Measurements from ENCODE around the gene ALDOA.

The ALDOA gene

DNA sequence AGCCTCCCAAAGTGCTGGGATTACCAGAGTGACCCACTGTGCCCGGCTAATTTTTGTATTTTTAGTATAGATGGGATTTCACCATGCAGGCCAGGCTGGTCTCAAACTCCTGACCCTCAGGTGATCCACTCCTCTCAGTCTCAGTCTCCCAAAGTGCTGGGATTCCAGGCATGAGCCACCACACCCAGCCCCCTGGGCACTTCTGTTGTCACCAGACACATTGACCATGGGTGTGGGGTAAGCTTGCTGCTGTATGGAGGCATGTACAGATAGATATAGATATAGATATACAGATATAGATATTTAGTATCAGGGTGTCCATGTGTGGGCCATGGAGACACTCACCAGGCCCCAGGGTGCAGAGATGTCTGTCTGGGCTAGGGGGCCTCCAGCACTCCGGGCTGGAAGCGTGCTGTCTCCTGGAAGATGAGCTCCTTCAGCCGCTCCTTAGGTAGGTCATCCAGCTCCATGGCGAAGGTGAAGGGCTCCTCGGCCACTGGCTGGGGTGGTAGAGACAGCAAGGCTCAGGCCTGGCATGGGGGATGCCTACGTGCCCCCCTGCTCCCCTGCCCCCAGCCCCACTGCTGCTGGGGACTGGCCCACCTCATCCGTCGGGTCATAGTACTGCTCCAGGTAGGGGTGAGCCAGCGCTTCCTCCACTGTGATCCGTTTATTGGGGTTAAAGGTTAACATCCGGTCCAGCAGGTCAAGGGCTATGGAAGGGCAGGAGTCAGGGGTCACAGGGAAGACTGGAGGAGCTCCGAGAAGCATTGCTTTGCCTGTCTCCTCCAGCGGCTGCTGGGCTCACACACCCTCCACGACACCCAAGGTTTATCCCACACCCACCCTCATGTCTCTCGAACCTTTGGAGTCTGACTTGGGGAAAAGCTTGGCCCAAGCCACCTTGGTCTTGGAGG lies 51.0 kb downstream of the ALDOA start:
- no peak for DNase-seq (ENCODE audit: low read depth)

GRCh38 chr16:30117768-30118167 lies 52.2 kb downstream of the ALDOA start:
- DNase-seq (ENCODE audit: low read depth): no peak

- DNase-seq (ENCODE audit: low read depth): no peak
Observed at GRCh38 chr16:30119428-30119827, 53.9 kb downstream of the ALDOA start.
